ENCODE data around the gene SLC29A4.

DNA sequence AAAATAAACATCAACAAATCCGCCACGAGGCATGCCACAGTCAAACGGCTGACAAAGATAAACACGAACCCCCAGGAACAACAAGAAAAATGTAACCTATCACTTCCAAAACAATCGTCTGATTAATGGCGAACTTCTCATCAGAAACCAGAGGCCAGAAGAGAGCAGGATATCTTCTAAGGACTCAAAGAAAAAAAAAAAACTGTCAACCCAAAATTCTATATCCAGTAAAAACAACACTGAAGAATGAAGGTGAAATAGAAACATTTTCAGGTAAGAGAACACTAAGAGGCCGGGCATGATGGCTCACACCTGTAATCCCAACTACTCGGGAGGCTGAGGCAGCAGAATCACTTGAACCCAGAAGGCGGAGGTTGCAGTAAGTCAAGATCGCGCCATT lies 54.3 kb downstream of the SLC29A4 start:
- TF ChIP-seq, protein P1, sequence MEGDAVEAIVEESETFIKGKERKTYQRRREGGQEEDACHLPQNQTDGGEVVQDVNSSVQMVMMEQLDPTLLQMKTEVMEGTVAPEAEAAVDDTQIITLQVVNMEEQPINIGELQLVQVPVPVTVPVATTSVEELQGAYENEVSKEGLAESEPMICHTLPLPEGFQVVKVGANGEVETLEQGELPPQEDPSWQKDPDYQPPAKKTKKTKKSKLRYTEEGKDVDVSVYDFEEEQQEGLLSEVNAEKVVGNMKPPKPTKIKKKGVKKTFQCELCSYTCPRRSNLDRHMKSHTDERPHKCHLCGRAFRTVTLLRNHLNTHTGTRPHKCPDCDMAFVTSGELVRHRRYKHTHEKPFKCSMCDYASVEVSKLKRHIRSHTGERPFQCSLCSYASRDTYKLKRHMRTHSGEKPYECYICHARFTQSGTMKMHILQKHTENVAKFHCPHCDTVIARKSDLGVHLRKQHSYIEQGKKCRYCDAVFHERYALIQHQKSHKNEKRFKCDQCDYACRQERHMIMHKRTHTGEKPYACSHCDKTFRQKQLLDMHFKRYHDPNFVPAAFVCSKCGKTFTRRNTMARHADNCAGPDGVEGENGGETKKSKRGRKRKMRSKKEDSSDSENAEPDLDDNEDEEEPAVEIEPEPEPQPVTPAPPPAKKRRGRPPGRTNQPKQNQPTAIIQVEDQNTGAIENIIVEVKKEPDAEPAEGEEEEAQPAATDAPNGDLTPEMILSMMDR (IDR thresholded peaks at IDR 0.05): no peak
- TF ChIP-seq POLR2A (IDR thresholded peaks at IDR 0.05): no peak

Measured in adrenal gland (tissue), 5 donors.